Loucy (cell line): ENCODE data around the gene TMEM203.

ENCODE experiments used
- H2AFZ ChIP-seq: fragments of 200-600 bp; sonication (generic); 2 replicates; pipeline ENCODE4 v1.6.0; 2016; ENCODE audit warnings: antibody characterized with exemption, mild to moderate bottlenecking, low read length, moderate library complexity
- H3F3A ChIP-seq: fragments of 200-600 bp; 2 replicates; pipeline ENCODE4 v1.6.0; 2016; ENCODE audit warnings: antibody characterized with exemption, low read depth, mild to moderate bottlenecking
- H3K27me3 ChIP-seq: fragments of 200-600 bp; sonication (generic); 2 replicates; pipeline ENCODE4 v1.6.1; 2014; ENCODE audit warnings: low read length, mild to moderate bottlenecking; ENCODE audit not compliant: insufficient read depth, poor library complexity, severe bottlenecking
- H3K36me3 ChIP-seq: fragments of 200-600 bp; sonication (generic); 2 replicates; pipeline ENCODE4 v1.6.1; 2016; ENCODE audit warnings: low read length; ENCODE audit not compliant: insufficient read depth
- H3K4me1 ChIP-seq: fragments of 200-600 bp; sonication (generic); 2 replicates; pipeline ENCODE4 v1.5.1; 2014; ENCODE audit warnings: low read length, mild to moderate bottlenecking; ENCODE audit not compliant: insufficient read depth, poor library complexity, severe bottlenecking
- H3K4me2 ChIP-seq: fragments of 200-600 bp; sonication (generic); 2 replicates; pipeline ENCODE4 v1.6.0; 2014; ENCODE audit warnings: antibody characterized with exemption, low read length, low read depth, mild to moderate bottlenecking; ENCODE audit not compliant: poor library complexity, severe bottlenecking
- H3K4me3 ChIP-seq: fragments of 200-600 bp; sonication (generic); 2 replicates; pipeline ENCODE4 v1.5.1; 2014; ENCODE audit warnings: low read length, mild to moderate bottlenecking, mixed read lengths; ENCODE audit not compliant: poor library complexity, severe bottlenecking
- H3K79me2 ChIP-seq: fragments of 200-600 bp; sonication (generic); 2 replicates; pipeline ENCODE4 v1.6.1; 2014; ENCODE audit warnings: low read length; ENCODE audit not compliant: insufficient read depth
- H3K9ac ChIP-seq: fragments of 200-600 bp; sonication (generic); 2 replicates; pipeline ENCODE4 v1.6.0; 2014; ENCODE audit warnings: mild to moderate bottlenecking, low read depth, low read length, moderate library complexity; ENCODE audit not compliant: poor library complexity, severe bottlenecking
- H3K9me2 ChIP-seq: fragments of 200-600 bp; sonication (generic); replicated peaks from 2 replicates; pipeline ENCODE4 v1.6.1; 2016; ENCODE audit warnings: low read depth, low read length, mixed read lengths
- H3K9me3 ChIP-seq: fragments of 200-600 bp; sonication (generic); 2 replicates; pipeline ENCODE4 v1.6.1; 2014; ENCODE audit warnings: mild to moderate bottlenecking, antibody characterized with exemption, low read length, low read depth; ENCODE audit not compliant: insufficient read depth
- H4K20me1 ChIP-seq: fragments of 200-600 bp; sonication (generic); 2 replicates; pipeline ENCODE4 v1.6.0; 2014; ENCODE audit warnings: antibody characterized with exemption, low read length, mild to moderate bottlenecking; ENCODE audit not compliant: insufficient read depth, poor library complexity, severe bottlenecking
- EZH2phosphoT487 ChIP-seq: fragments of 200-600 bp; IDR thresholded peaks from 2 replicates; pipeline ENCODE4 v1.6.1; 2018; ENCODE audit warnings: antibody characterized with exemption, mild to moderate bottlenecking, moderate library complexity, borderline replicate concordance
- TF ChIP-seq, protein P1 (sequence below): fragments of 200-600 bp; sonication (generic); conservative IDR thresholded peaks from 2 replicates; pipeline ENCODE4 v1.5.1; 2014; ENCODE audit warnings: mild to moderate bottlenecking, antibody characterized with exemption, low read length

The TMEM203 gene

DNA sequence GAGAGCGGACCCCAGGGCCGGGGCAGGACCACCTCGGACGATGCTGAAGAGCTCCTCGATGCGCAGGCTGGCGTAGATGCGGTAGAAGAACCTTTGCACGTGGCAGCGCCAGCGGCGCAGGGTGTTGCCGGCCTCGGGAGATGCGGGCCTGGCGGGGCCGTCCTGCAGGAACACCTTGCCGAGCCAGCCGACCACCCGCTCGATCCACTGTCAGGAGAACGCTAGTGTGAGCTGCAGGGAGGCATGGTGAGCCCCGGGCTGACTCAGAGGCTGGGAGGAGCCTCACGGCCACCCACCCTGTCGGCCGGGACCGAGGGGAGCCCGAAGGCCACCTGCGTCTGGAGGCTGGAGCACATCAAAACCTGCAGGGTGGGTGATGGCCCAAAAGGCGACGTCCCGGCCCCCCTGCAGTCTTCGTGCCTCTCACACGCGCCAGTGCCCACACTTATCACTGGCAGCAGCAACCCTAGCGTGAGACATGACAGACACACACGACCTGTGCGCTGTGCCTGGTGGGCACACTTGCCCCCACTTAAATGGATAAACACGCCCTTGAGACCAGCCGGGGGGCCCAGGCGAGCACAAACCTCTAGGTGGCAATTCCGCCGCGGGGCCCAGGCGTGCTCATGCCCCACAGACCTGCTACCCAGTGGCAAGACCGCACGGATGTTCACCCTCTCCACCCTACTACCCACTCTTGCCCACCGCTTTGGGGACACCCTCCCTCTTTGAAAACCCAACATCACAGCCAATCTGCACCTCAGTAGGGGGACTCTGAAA lies 20.4 kb downstream of the TMEM203 start:
- Histone ChIP-seq H3K79me2 (peaks cover 41% of the 10 kb centered on the region), H2AFZ (no peak overlapping the region), H3K4me2 (peak overlapping the region; percentile 91), H3F3A (peaks cover 8% of the 10 kb centered on the region; the same call in 1 of the 2 replicates), H3K27me3 (no peaks in the 10 kb centered on the region), H4K20me1 (peaks cover 18% of the 10 kb centered on the region), H3K9me3 (no peaks in the 10 kb centered on the region), H3K4me3 (no peak overlapping the region), H3K9me2 (no peaks in the 10 kb centered on the region), H3K36me3 (peaks cover 21% of the 10 kb centered on the region; the same call in 1 of the 2 replicates), H3K4me1 (peaks cover 16% of the 10 kb centered on the region), H3K9ac (no peak overlapping the region)
- TF ChIP-seq, protein P1, sequence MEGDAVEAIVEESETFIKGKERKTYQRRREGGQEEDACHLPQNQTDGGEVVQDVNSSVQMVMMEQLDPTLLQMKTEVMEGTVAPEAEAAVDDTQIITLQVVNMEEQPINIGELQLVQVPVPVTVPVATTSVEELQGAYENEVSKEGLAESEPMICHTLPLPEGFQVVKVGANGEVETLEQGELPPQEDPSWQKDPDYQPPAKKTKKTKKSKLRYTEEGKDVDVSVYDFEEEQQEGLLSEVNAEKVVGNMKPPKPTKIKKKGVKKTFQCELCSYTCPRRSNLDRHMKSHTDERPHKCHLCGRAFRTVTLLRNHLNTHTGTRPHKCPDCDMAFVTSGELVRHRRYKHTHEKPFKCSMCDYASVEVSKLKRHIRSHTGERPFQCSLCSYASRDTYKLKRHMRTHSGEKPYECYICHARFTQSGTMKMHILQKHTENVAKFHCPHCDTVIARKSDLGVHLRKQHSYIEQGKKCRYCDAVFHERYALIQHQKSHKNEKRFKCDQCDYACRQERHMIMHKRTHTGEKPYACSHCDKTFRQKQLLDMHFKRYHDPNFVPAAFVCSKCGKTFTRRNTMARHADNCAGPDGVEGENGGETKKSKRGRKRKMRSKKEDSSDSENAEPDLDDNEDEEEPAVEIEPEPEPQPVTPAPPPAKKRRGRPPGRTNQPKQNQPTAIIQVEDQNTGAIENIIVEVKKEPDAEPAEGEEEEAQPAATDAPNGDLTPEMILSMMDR = no peak
- no peak for TF ChIP-seq EZH2phosphoT487

DNA sequence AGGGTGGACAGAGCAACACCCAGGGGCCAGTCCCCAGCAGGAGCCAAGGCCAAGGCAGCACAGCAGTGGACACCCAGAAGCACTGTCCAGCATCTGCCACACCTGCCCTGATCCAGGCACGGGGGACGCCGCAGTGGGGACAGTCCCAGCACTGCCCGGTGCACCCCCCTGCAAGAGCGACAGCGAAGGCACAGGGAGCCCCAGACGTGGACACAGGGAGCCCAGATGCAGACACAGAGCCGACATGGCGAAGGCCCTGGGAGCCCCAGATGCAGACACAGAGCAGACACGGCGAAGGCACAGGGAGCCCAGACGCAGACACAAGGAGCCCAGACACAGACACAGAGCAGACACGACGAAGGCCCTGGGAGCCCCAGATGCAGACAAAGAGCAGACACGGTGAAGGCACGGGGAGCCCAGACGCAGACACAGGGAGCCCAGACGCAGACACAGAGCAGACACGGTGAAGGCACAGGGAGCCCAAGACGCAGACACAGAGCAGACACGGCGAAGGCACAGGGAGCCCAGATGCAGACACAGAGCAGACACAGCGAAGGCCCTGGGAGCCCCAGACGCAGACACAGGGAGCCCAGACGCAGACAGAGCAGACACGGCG lies 21.4 kb downstream of the TMEM203 start:
- no peaks in the 10 kb centered on the region for H3K9me3 ChIP-seq
- H3K36me3 ChIP-seq = peaks cover 23% of the 10 kb centered on the region; the same call in 1 of the 2 replicates
- H3K4me1 ChIP-seq = peaks cover 10% of the 10 kb centered on the region
- 0 out of 2 replicates have a peak, but pooled peaks cover 5% of the 10 kb centered on the region for H3F3A ChIP-seq
- H3K27me3 ChIP-seq = no peaks in the 10 kb centered on the region
- H2AFZ ChIP-seq = no peak overlapping the region
- peaks cover 9% of the 10 kb centered on the region for H4K20me1 ChIP-seq
- H3K9me2 ChIP-seq = no peaks in the 10 kb centered on the region
- no peak overlapping the region for H3K4me3 ChIP-seq
- no peak overlapping the region for H3K9ac ChIP-seq
- TF ChIP-seq EZH2phosphoT487 = no peak
- TF ChIP-seq, protein P1 = no peak
- peaks cover 32% of the 10 kb centered on the region for H3K79me2 ChIP-seq
- H3K4me2 ChIP-seq = no peak overlapping the region

DNA sequence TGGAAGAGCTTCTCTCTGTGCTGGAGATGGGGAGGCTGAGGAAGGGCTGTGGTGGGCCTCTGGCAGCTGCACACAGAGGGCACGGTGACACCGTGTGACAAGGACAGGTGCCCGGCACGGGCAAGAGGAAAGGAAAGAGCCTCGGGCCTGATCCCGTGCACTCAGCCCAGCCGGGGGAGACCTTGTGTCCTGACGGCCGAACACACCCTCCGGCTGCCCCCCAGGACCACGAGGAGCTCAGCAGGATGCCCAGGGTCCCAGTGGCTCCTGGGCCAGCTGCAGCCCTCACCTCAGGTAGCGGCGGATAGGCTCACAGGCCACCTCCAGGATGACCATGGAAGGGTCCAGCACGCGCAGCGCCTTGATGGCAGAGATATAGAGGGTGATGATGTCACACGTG lies 22.6 kb downstream of the TMEM203 start:
- no peak overlapping the region for H3K4me3 ChIP-seq
- H3K9ac ChIP-seq = no peak overlapping the region
- TF ChIP-seq, protein P1 = no peak
- no peak for TF ChIP-seq EZH2phosphoT487
- H3K27me3 ChIP-seq = no peaks in the 10 kb centered on the region
- no peaks in the 10 kb centered on the region for H3F3A ChIP-seq
- H3K79me2 ChIP-seq = peaks cover 27% of the 10 kb centered on the region
- H3K4me2 ChIP-seq = no peak overlapping the region
- H3K9me3 ChIP-seq = no peaks in the 10 kb centered on the region
- no peak overlapping the region for H2AFZ ChIP-seq
- H4K20me1 ChIP-seq = peaks cover 6% of the 10 kb centered on the region
- H3K4me1 ChIP-seq = peaks cover 10% of the 10 kb centered on the region
- H3K9me2 ChIP-seq = no peaks in the 10 kb centered on the region
- H3K36me3 ChIP-seq = peaks cover 23% of the 10 kb centered on the region; the same call in 1 of the 2 replicates
